ENCODE data around the gene PRDX5. TPM values are rescaled to one million over a fixed set of nuclear protein-coding genes. Genes with fewer than 3 reads are reported as not detected.

PRDX5 gene
- total and polyA plus RNA-seq, 9 of the 15 experiments (the other 6 are each of a cell fraction or from before 2014, with no cell fraction given): 40.8 to 327 (median 204) TPM

GRCh38 chr11:64340671-64341335 lies 22.9 kb downstream of the PRDX5 start (continued):
- 0 out of 2 replicates have a peak, but pooled peaks have one; percentile 11 for TF ChIP-seq ATF7 (IDR thresholded peaks at IDR 0.05)
- TF ChIP-seq ZBTB9 (CRISPR knock-in tag; IDR thresholded peaks at IDR 0.05): no peak
- no peak for TF ChIP-seq HNRNPH1 (optimal IDR thresholded peaks at IDR 0.05; ENCODE audit: low read depth, low read length)
- TF ChIP-seq SAP30 (IDR thresholded peaks at IDR 0.05; ENCODE audit: borderline replicate concordance, insufficient read depth, low read depth, low read length, poor library complexity, severe bottlenecking): no peak
- no peak for TF ChIP-seq AFF1 (IDR thresholded peaks at IDR 0.05; ENCODE audit: low read depth in 1 of 2, partially characterized antibody in 2 of 2)
- TF ChIP-seq POLR2G (IDR thresholded peaks at IDR 0.05; ENCODE audit: low read depth, low read length): no peak
- TF ChIP-seq HMGN3 (IDR thresholded peaks at IDR 0.05; ENCODE audit: borderline replicate concordance, extremely low read depth, insufficient read length, low read depth, low read length): peak; percentile 65
- TF ChIP-seq SREBF1 (IDR thresholded peaks at IDR 0.05; ENCODE audit: borderline replicate concordance, low read depth, low read length): no peak
- TF ChIP-seq ZEB2 (IDR thresholded peaks at IDR 0.05): 0 out of 2 replicates have a peak, but pooled peaks have one; percentile 24
- TF ChIP-seq ZNF41 (CRISPR knock-in tag; conservative IDR thresholded peaks at IDR 0.05): no peak
- TF ChIP-seq MLLT1 (IDR thresholded peaks at IDR 0.05): 0 out of 4 replicates have a peak, but pooled peaks of 1 of the 2 experiments have one; percentile 22
- TF ChIP-seq CXXC5 (CRISPR knock-in tag; IDR thresholded peaks at IDR 0.05): no peak
- peak; percentile 36; the same call in 1 of the 2 replicates for TF ChIP-seq SP1 (CRISPR knock-in tag; IDR thresholded peaks at IDR 0.05)
- TF ChIP-seq RNF219 (CRISPR knock-in tag; IDR thresholded peaks at IDR 0.05): no peak
- no peak for TF ChIP-seq ATF4 (CRISPR knock-in tag; IDR thresholded peaks at IDR 0.05)
